Measurements from ENCODE around the gene CAP2. TPM values are rescaled to one million over a fixed set of nuclear protein-coding genes. Genes with fewer than 3 reads are reported as not detected.

CAP2 gene
- total RNA-seq, 2 experiments from 2014 or later, result not detected

- H3K27ac Mint-ChIP-seq, result no peak overlapping the region
- no peak overlapping the region for H3K4me3 Mint-ChIP-seq
- DNase-seq, result no peak
- intact Hi-C loops (cut with micrococcal nuclease), result no loop called here
- ChIA-PET POLR2A (no interaction called here), CTCF (no interaction called here)
- H3K36me3 Mint-ChIP-seq, result no peaks in the 10 kb centered on the region
- no peaks in the 10 kb centered on the region for H3K9me3 Mint-ChIP-seq
- peaks cover 6% of the 10 kb centered on the region for H3K27me3 Mint-ChIP-seq
- no peaks in the 10 kb centered on the region for H3K4me1 Mint-ChIP-seq (ENCODE audit: low read depth)
Measured at GRCh38 chr6:17472653-17473183, 79.3 kb downstream of the CAP2 start.

- no peak overlapping the region for H3K27ac Mint-ChIP-seq
- no peaks in the 10 kb centered on the region for H3K4me1 Mint-ChIP-seq (ENCODE audit: low read depth)
- intact Hi-C loops (cut with micrococcal nuclease), result no loop called here
- no peak for DNase-seq
- H3K36me3 Mint-ChIP-seq, result no peaks in the 10 kb centered on the region
- ChIA-PET CTCF (interaction anchor here (0.7 kb wide), 1 partner anchor 32 kb away, joined by 3 read pairs; no protein-coding TSS in a partner anchor), POLR2A (no interaction called here)
- peaks cover 6% of the 10 kb centered on the region for H3K27me3 Mint-ChIP-seq
- H3K9me3 Mint-ChIP-seq, result no peaks in the 10 kb centered on the region
- H3K4me3 Mint-ChIP-seq, result no peak overlapping the region
Measured at GRCh38 chr6:17473554-17473953, 80.2 kb downstream of the CAP2 start.

GRCh38 chr6:17474289-17474688, 80.9 kb downstream of the CAP2 start:
- CTCF ChIA-PET, result interaction anchor here (0.7 kb wide), 1 partner anchor 31 kb away, joined by 3 read pairs; no protein-coding TSS in a partner anchor
- H3K4me1 Mint-ChIP-seq (ENCODE audit: low read depth), result no peaks in the 10 kb centered on the region
- intact Hi-C loops (cut with micrococcal nuclease), result no loop called here
- no peak for DNase-seq
- POLR2A ChIA-PET, result no interaction called here
- H3K4me3 Mint-ChIP-seq, result no peak overlapping the region
- peaks cover 5% of the 10 kb centered on the region for H3K27me3 Mint-ChIP-seq
- H3K9me3 Mint-ChIP-seq, result no peaks in the 10 kb centered on the region
- no peaks in the 10 kb centered on the region for H3K36me3 Mint-ChIP-seq
- H3K27ac Mint-ChIP-seq, result no peak overlapping the region

- Mint-ChIP-seq H3K27me3 (peaks cover 3% of the 10 kb centered on the region), H3K36me3 (no peaks in the 10 kb centered on the region), H3K4me3 (no peak overlapping the region), H3K27ac (no peak overlapping the region), H3K9me3 (no peaks in the 10 kb centered on the region), H3K4me1 (ENCODE audit: low read depth) (no peaks in the 10 kb centered on the region)
- POLR2A ChIA-PET, result no interaction called here
- intact Hi-C loops (cut with micrococcal nuclease), result no loop called here
- CTCF ChIA-PET, result no interaction called here
- DNase-seq, result no peak
Measured at GRCh38 chr6:17475606-17476244, 82.3 kb downstream of the CAP2 start.

GRCh38 chr6:17476511-17476910, 83.1 kb downstream of the CAP2 start:
- no peaks in the 10 kb centered on the region for H3K9me3 Mint-ChIP-seq
- H3K27ac Mint-ChIP-seq, result no peak overlapping the region
- H3K36me3 Mint-ChIP-seq, result no peaks in the 10 kb centered on the region
- CTCF ChIA-PET, result no interaction called here
- POLR2A ChIA-PET, result no interaction called here
- DNase-seq, result no peak
- H3K4me1 Mint-ChIP-seq (ENCODE audit: low read depth), result no peaks in the 10 kb centered on the region
- intact Hi-C loops (cut with micrococcal nuclease), result no loop called here
- peaks cover 3% of the 10 kb centered on the region for H3K27me3 Mint-ChIP-seq
- no peak overlapping the region for H3K4me3 Mint-ChIP-seq

GRCh38 chr6:17477356-17477755, 84.0 kb downstream of the CAP2 start:
- DNase-seq, result no peak
- peaks cover 3% of the 10 kb centered on the region for H3K27me3 Mint-ChIP-seq
- POLR2A ChIA-PET, result no interaction called here
- no peaks in the 10 kb centered on the region for H3K4me1 Mint-ChIP-seq (ENCODE audit: low read depth)
- intact Hi-C loops (cut with micrococcal nuclease), result no loop called here
- H3K4me3 Mint-ChIP-seq, result no peak overlapping the region
- H3K9me3 Mint-ChIP-seq, result no peaks in the 10 kb centered on the region
- CTCF ChIA-PET, result no interaction called here
- H3K36me3 Mint-ChIP-seq, result no peaks in the 10 kb centered on the region
- no peak overlapping the region for H3K27ac Mint-ChIP-seq

GRCh38 chr6:17478223-17478907, 85.0 kb downstream of the CAP2 start:
- ChIA-PET POLR2A (no interaction called here), CTCF (no interaction called here)
- no peak for DNase-seq
- no peak overlapping the region for H3K4me3 Mint-ChIP-seq
- H3K4me1 Mint-ChIP-seq (ENCODE audit: low read depth), result no peaks in the 10 kb centered on the region
- H3K36me3 Mint-ChIP-seq, result no peaks in the 10 kb centered on the region
- H3K27ac Mint-ChIP-seq, result no peak overlapping the region
- peaks cover 3% of the 10 kb centered on the region for H3K27me3 Mint-ChIP-seq
- H3K9me3 Mint-ChIP-seq, result no peaks in the 10 kb centered on the region
- intact Hi-C loops (cut with micrococcal nuclease), result no loop called here

- Mint-ChIP-seq H3K27me3 (peaks cover 5% of the 10 kb centered on the region), H3K27ac (no peak overlapping the region), H3K36me3 (no peaks in the 10 kb centered on the region), H3K4me1 (ENCODE audit: low read depth) (no peaks in the 10 kb centered on the region), H3K9me3 (no peaks in the 10 kb centered on the region), H3K4me3 (no peak overlapping the region)
- DNase-seq, result no peak
- ChIA-PET POLR2A (no interaction called here), CTCF (no interaction called here)
- intact Hi-C loops (cut with micrococcal nuclease), result no loop called here
Measured at GRCh38 chr6:17478946-17479345, 85.6 kb downstream of the CAP2 start.

- Mint-ChIP-seq H3K4me1 (ENCODE audit: low read depth) (no peaks in the 10 kb centered on the region), H3K27me3 (peaks cover 8% of the 10 kb centered on the region), H3K4me3 (no peak overlapping the region), H3K36me3 (no peaks in the 10 kb centered on the region), H3K9me3 (no peaks in the 10 kb centered on the region), H3K27ac (no peak overlapping the region)
- CTCF ChIA-PET, result no interaction called here
- POLR2A ChIA-PET, result interaction anchor here (0.5 kb wide), 1 partner anchor 1342 kb away, joined by 5 read pairs; no protein-coding TSS in a partner anchor
- DNase-seq, result no peak
- intact Hi-C loops (cut with micrococcal nuclease), result no loop called here
Measured at GRCh38 chr6:17480476-17480875, 87.1 kb downstream of the CAP2 start.

- H3K27ac Mint-ChIP-seq, result no peak overlapping the region
- intact Hi-C loops (cut with micrococcal nuclease), result no loop called here
- H3K9me3 Mint-ChIP-seq, result no peaks in the 10 kb centered on the region
- ChIA-PET CTCF (no interaction called here), POLR2A (no interaction called here)
- H3K4me1 Mint-ChIP-seq (ENCODE audit: low read depth), result no peaks in the 10 kb centered on the region
- H3K36me3 Mint-ChIP-seq, result no peaks in the 10 kb centered on the region
- no peak overlapping the region for H3K4me3 Mint-ChIP-seq
- no peak for DNase-seq
- peaks cover 5% of the 10 kb centered on the region for H3K27me3 Mint-ChIP-seq
Measured at GRCh38 chr6:17482711-17483110, 89.3 kb downstream of the CAP2 start.

GRCh38 chr6:17483391-17484016, 90.1 kb downstream of the CAP2 start:
- POLR2A ChIA-PET, result no interaction called here

GRCh38 chr6:17484201-17484849, 90.9 kb downstream of the CAP2 start:
- Mint-ChIP-seq H3K9me3 (no peaks in the 10 kb centered on the region), H3K4me3 (no peak overlapping the region), H3K36me3 (no peaks in the 10 kb centered on the region), H3K27ac (no peak overlapping the region), H3K27me3 (peaks cover 5% of the 10 kb centered on the region), H3K4me1 (ENCODE audit: low read depth) (no peaks in the 10 kb centered on the region)
- ChIA-PET CTCF (no interaction called here), POLR2A (no interaction called here)
- no peak for DNase-seq
- intact Hi-C loops (cut with micrococcal nuclease), result no loop called here

More at GRCh38 chr6:17483391-17484016, 90.1 kb downstream of the CAP2 start:
- Mint-ChIP-seq H3K9me3 (no peaks in the 10 kb centered on the region), H3K27ac (no peak overlapping the region), H3K27me3 (peaks cover 5% of the 10 kb centered on the region), H3K4me3 (no peak overlapping the region), H3K4me1 (ENCODE audit: low read depth) (no peaks in the 10 kb centered on the region), H3K36me3 (no peaks in the 10 kb centered on the region)
- intact Hi-C loops (cut with micrococcal nuclease), result no loop called here
- DNase-seq, result no peak
- CTCF ChIA-PET, result no interaction called here
